WERI-Rb-1 (cell line): ENCODE results near the gene STIM1.

ENCODE experiments used
- DNase-seq: peaks from one replicate; pipeline ENCODE4 v3.0.0-alpha.2; 2020
- H3K27ac ChIP-seq: fragments of 250-450 bp; sonication (Bioruptor Pico); 2 replicates; pipeline ENCODE4 v1.5.1; 2020; ENCODE audit warnings: mild to moderate bottlenecking, moderate library complexity
- H3K27me3 ChIP-seq: fragments of 250-450 bp; sonication (Bioruptor Pico); 2 replicates; pipeline ENCODE4 v1.5.1; 2021; ENCODE audit warnings: mild to moderate bottlenecking, low read depth, moderate library complexity; ENCODE audit not compliant: insufficient read depth, severe bottlenecking
- H3K36me3 ChIP-seq: fragments of 250-450 bp; sonication (Bioruptor Pico); 2 replicates; pipeline ENCODE4 v1.5.1; 2020; ENCODE audit warnings: mild to moderate bottlenecking, moderate library complexity
- H3K4me3 ChIP-seq: 2 replicates; pipeline ENCODE4 v1.5.1; 2011; ENCODE audit warnings: low read depth, mild to moderate bottlenecking, control low read depth, low read length
- H3K9me3 ChIP-seq: fragments of 250-450 bp; sonication (Bioruptor Pico); 2 replicates; pipeline ENCODE4 v1.5.1; 2021; ENCODE audit warnings: mild to moderate bottlenecking, moderate library complexity; ENCODE audit not compliant: severe bottlenecking
- CTCF ChIP-seq: IDR thresholded peaks from 2 replicates; pipeline ENCODE4 v1.5.1; 2011; ENCODE audit warnings: low read depth, mild to moderate bottlenecking, control low read depth, inconsistent platforms, low read length

Gene STIM1

GRCh38 chr11:3989921-3990290, 134.4 kb downstream of the STIM1 start:
- Histone ChIP-seq H3K4me3 (no peak overlapping the region), H3K9me3 (no peaks in the 10 kb centered on the region), H3K27ac (no peak overlapping the region), H3K27me3 (no peaks in the 10 kb centered on the region), H3K36me3 (no peaks in the 10 kb centered on the region)
- TF ChIP-seq CTCF, result no peak
- DNase-seq, result no peak

GRCh38 chr11:3990406-3990805, 134.9 kb downstream of the STIM1 start:
- H3K4me3 ChIP-seq, result no peak overlapping the region
- DNase-seq, result no peak
- H3K27me3 ChIP-seq, result no peaks in the 10 kb centered on the region
- TF ChIP-seq CTCF, result no peak
- no peaks in the 10 kb centered on the region for H3K9me3 ChIP-seq
- no peaks in the 10 kb centered on the region for H3K36me3 ChIP-seq
- no peak overlapping the region for H3K27ac ChIP-seq

- TF ChIP-seq CTCF, result no peak
- no peak for DNase-seq
- Histone ChIP-seq H3K27ac (no peak overlapping the region), H3K27me3 (no peaks in the 10 kb centered on the region), H3K4me3 (no peak overlapping the region), H3K9me3 (no peaks in the 10 kb centered on the region), H3K36me3 (no peaks in the 10 kb centered on the region)
Observed at GRCh38 chr11:3992964-3993363, 137.5 kb downstream of the STIM1 start.

- no peaks in the 10 kb centered on the region for H3K27me3 ChIP-seq
Observed at GRCh38 chr11:3994030-3994640, 138.7 kb downstream of the STIM1 start.

GRCh38 chr11:3995307-3995706, 139.8 kb downstream of the STIM1 start:
- no peak for DNase-seq
- Histone ChIP-seq H3K9me3 (no peaks in the 10 kb centered on the region), H3K27me3 (no peaks in the 10 kb centered on the region), H3K27ac (no peak overlapping the region), H3K4me3 (no peak overlapping the region), H3K36me3 (no peaks in the 10 kb centered on the region)
- TF ChIP-seq CTCF, result no peak

More at GRCh38 chr11:3994030-3994640, 138.7 kb downstream of the STIM1 start:
- Histone ChIP-seq H3K9me3 (no peaks in the 10 kb centered on the region), H3K36me3 (no peaks in the 10 kb centered on the region), H3K27ac (no peak overlapping the region), H3K4me3 (no peak overlapping the region)
- DNase-seq, result no peak
- TF ChIP-seq CTCF, result no peak

- H3K27ac ChIP-seq, result no peak overlapping the region
- TF ChIP-seq CTCF, result no peak
- H3K27me3 ChIP-seq, result no peaks in the 10 kb centered on the region
- no peak for DNase-seq
- H3K4me3 ChIP-seq, result no peak overlapping the region
- no peaks in the 10 kb centered on the region for H3K36me3 ChIP-seq
- no peaks in the 10 kb centered on the region for H3K9me3 ChIP-seq
Observed at GRCh38 chr11:3995949-3996554, 140.6 kb downstream of the STIM1 start.
